PC-3 (cell line): ENCODE results near the gene RPTN.

Source experiments
- CTCF ChIP-seq: fragments of 300-600 bp; sonication (generic); conservative IDR thresholded peaks from 2 replicates; pipeline ENCODE4 v1.5.1; 2017; ENCODE audit warnings: antibody characterized with exemption, low read depth, mild to moderate bottlenecking, low read length
- EZH2 ChIP-seq: fragments of 300-600 bp; sonication (generic); IDR thresholded peaks from one replicate; pipeline ENCODE4 v1.6.1; 2017; ENCODE audit warnings: antibody characterized with exemption, mild to moderate bottlenecking, low read length; ENCODE audit not compliant: unreplicated experiment
- EZH2phosphoT487 ChIP-seq: fragments of 300-600 bp; sonication (generic); IDR thresholded peaks from 2 replicates; pipeline ENCODE4 v1.6.1; 2018; ENCODE audit warnings: mild to moderate bottlenecking, antibody characterized with exemption, low read length, borderline replicate concordance

GRCh38 chr1:152110860-152111514, 48.0 kb downstream of the RPTN start:
- no peak for TF ChIP-seq EZH2
- TF ChIP-seq EZH2phosphoT487: no peak
- TF ChIP-seq CTCF: no peak
